ENCODE results near the gene HIPK1.

GRCh38 chr1:113977906-113978305, 48.8 kb downstream of the HIPK1 start:
- TF ChIP-seq CTCF (IDR thresholded peaks at IDR 0.05) (no peak), EZH2 (IDR thresholded peaks at IDR 0.05) (no peak), EZH2phosphoT487 (IDR thresholded peaks at IDR 0.05) (no peak)
